Tibial nerve (tissue), 4 donors: ENCODE measurements around the gene EIF3L.

Experiments
- CTCF ChIP-seq, 5 experiments: fragments of 200-600 bp in 3 of 5; fragments of 450-650 bp in 2 of 5; sonication (generic) in 3 of 5; IDR thresholded peaks; one replicate each; pipeline ENCODE4 v1.5.1; 2016 to 2019; ENCODE audit warnings: antibody characterized with exemption in 5 of 5, mild to moderate bottlenecking in 3 of 5, moderate library complexity in 2 of 5
- EP300 ChIP-seq, 2 donors: sonication (generic); formaldehyde crosslinking; IDR thresholded peaks; one replicate each; pipeline ENCODE4 v1.6.1; 2017; ENCODE audit warnings: antibody characterized with exemption in 2 of 2, mild to moderate bottlenecking in 1 of 2
- POLR2A ChIP-seq, 2 donors: fragments of 450-650 bp; IDR thresholded peaks; one replicate each; pipeline ENCODE4 v1.6.1; 2017; ENCODE audit warnings: antibody characterized with exemption in 2 of 2, mild to moderate bottlenecking in 2 of 2, moderate library complexity in 2 of 2

DNA sequence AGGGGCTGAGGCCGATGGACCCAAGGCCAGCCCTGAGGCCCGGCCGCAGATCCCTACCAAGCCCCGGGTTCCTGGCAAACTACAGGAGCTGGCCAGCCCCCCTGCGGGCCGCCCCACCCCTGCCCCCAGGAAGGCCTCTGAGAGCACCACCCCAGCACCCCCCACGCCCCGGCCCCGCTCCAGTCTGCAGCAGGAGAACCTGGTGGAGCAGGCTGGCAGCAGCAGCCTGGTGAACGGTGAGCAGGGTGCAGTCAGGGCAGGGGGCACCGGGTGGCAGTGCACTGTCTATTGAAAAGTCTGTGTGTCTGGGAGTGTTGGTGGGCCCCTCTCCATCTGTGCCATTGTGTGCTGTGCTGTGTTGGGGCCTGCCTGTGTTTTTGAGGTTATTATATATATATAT is 73.0 kb downstream of the EIF3L start:
- TF ChIP-seq CTCF (IDR thresholded peaks at IDR 0.05) (no peak), POLR2A (IDR thresholded peaks at IDR 0.05) (no peak), EP300 (IDR thresholded peaks at IDR 0.05) (no peak)
